ENCODE data around the gene INPP4B.

The INPP4B gene

GRCh38 chr4:142595222-142595871, 250.8 kb downstream of the INPP4B start:
- TF ChIP-seq ZFX (IDR thresholded peaks at IDR 0.05; ENCODE audit: borderline replicate concordance) (no peak), CTCF (IDR thresholded peaks at IDR 0.05) (no peak)
- H3K27ac ChIP-seq = peak overlapping the region; percentile 90

GRCh38 chr4:142585411-142585810, 260.7 kb downstream of the INPP4B start:
- TF ChIP-seq CTCF (IDR thresholded peaks at IDR 0.05) (no peak), ZFX (IDR thresholded peaks at IDR 0.05; ENCODE audit: borderline replicate concordance) (no peak)
- no peak overlapping the region for H3K27ac ChIP-seq

- TF ChIP-seq ZFX (IDR thresholded peaks at IDR 0.05; ENCODE audit: borderline replicate concordance) (no peak), CTCF (IDR thresholded peaks at IDR 0.05) (no peak)
- no peak overlapping the region for H3K27ac ChIP-seq
Measured at GRCh38 chr4:142583708-142584107, 262.4 kb downstream of the INPP4B start.

GRCh38 chr4:142582340-142582739, 263.8 kb downstream of the INPP4B start:
- H3K27ac ChIP-seq = no peak overlapping the region
- no peak for TF ChIP-seq CTCF (IDR thresholded peaks at IDR 0.05)
- TF ChIP-seq ZFX (IDR thresholded peaks at IDR 0.05; ENCODE audit: borderline replicate concordance) = no peak

GRCh38 chr4:142581881-142582280, 264.2 kb downstream of the INPP4B start:
- H3K27ac ChIP-seq = no peak overlapping the region
- TF ChIP-seq ZFX (IDR thresholded peaks at IDR 0.05; ENCODE audit: borderline replicate concordance) (no peak), CTCF (IDR thresholded peaks at IDR 0.05) (no peak)

- TF ChIP-seq CTCF (IDR thresholded peaks at IDR 0.05) (no peak), ZFX (IDR thresholded peaks at IDR 0.05; ENCODE audit: borderline replicate concordance) (no peak)
- H3K27ac ChIP-seq = no peak overlapping the region
Measured at GRCh38 chr4:142579443-142579842, 266.7 kb downstream of the INPP4B start.

- TF ChIP-seq ZFX (IDR thresholded peaks at IDR 0.05; ENCODE audit: borderline replicate concordance) (no peak), CTCF (IDR thresholded peaks at IDR 0.05) (no peak)
- no peak overlapping the region for H3K27ac ChIP-seq
Measured at GRCh38 chr4:142574306-142574705, 271.8 kb downstream of the INPP4B start.

Measured in 22Rv1 (cell line).